Fibroblast of lung (primary cell): ENCODE measurements around the gene SSTR5.
"Not testable (repeated sequence)": the region's sequence is repeated elsewhere in the genome, so short reads cannot be mapped to it uniquely, and the experiment has no call there.

ENCODE experiments used
- EZH2 ChIP-seq: IDR thresholded peaks from 2 replicates; pipeline ENCODE4 v1.5.1; 2012; ENCODE audit warnings: low read length, control low read depth, mild to moderate bottlenecking; ENCODE audit errors: missing control alignments
- TF ChIP-seq, protein P1 (sequence below), 2 donors: IDR thresholded peaks in 1 of 2; conservative IDR thresholded peaks in 1 of 2; 1 replicate in 1 of 2; 2 replicates in 1 of 2; pipeline ENCODE4 v1.5.1; 2011 to 2012; ENCODE audit warnings: low read length in 2 of 2, control low read depth in 1 of 2, inconsistent platforms in 1 of 2, low read depth in 1 of 2, mild to moderate bottlenecking in 1 of 2

DNA sequence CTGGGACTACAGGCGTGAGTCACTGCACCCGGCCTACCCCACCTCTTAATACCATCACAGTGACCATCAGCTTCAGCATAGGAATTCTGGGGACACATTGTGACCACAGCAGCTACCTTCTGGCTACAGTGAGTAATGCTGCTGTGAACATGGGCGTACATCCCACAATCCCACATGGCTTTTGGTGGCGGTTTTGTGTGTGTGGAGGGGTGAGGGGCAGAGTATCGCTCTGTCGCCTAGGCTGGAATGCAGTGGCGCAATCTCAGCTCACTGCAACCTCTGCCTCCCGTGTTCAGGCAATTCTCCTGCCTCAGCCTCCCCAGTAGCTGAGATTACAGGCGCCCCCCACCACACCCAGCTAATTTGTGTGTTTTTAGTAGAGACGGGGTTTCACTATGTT is 13.9 kb downstream of the SSTR5 start:
- TF ChIP-seq EZH2 = not testable (repeated sequence)
- TF ChIP-seq, protein P1, sequence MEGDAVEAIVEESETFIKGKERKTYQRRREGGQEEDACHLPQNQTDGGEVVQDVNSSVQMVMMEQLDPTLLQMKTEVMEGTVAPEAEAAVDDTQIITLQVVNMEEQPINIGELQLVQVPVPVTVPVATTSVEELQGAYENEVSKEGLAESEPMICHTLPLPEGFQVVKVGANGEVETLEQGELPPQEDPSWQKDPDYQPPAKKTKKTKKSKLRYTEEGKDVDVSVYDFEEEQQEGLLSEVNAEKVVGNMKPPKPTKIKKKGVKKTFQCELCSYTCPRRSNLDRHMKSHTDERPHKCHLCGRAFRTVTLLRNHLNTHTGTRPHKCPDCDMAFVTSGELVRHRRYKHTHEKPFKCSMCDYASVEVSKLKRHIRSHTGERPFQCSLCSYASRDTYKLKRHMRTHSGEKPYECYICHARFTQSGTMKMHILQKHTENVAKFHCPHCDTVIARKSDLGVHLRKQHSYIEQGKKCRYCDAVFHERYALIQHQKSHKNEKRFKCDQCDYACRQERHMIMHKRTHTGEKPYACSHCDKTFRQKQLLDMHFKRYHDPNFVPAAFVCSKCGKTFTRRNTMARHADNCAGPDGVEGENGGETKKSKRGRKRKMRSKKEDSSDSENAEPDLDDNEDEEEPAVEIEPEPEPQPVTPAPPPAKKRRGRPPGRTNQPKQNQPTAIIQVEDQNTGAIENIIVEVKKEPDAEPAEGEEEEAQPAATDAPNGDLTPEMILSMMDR (conservative IDR thresholded peaks at IDR 0.05 in 1 of 2, IDR thresholded peaks at IDR 0.05 in 1 of 2; ENCODE audit: low read depth in 1 of 2, low read length in 2 of 2) = not testable (repeated sequence)
